IPS-18c (cell line): ENCODE measurements around the gene SMIM44.

ENCODE experiments used
- H3K4me3 ChIP-seq: 2 replicates; pipeline ENCODE4 v1.7.0; 2013; ENCODE audit warnings: low read depth, mild to moderate bottlenecking, low read length, moderate library complexity; ENCODE audit not compliant: insufficient read depth
- H3K9me3 ChIP-seq: one replicate; pipeline ENCODE4 v1.6.1; 2013; ENCODE audit warnings: mild to moderate bottlenecking, low read length, moderate library complexity; ENCODE audit not compliant: control insufficient read depth, insufficient read depth

SMIM44 gene

GRCh38 chr19:3441089-3441985 is 41.9 kb downstream of the SMIM44 start:
- H3K4me3 ChIP-seq, result no peak overlapping the region
- H3K9me3 ChIP-seq, result no peaks in the 10 kb centered on the region

- Histone ChIP-seq H3K9me3 (no peaks in the 10 kb centered on the region), H3K4me3 (no peak overlapping the region)
These were observed 43.2 kb downstream of the SMIM44 start for GRCh38 chr19:3440082-3440481.

- peak overlapping the region; percentile 99 for H3K4me3 ChIP-seq
These were observed 48.3 kb downstream of the SMIM44 start for GRCh38 chr19:3434630-3435553.

GRCh38 chr19:3433805-3434540 is 49.3 kb downstream of the SMIM44 start:
- H3K9me3 ChIP-seq, result no peaks in the 10 kb centered on the region
- H3K4me3 ChIP-seq, result peak overlapping the region; percentile 99; the same call in 1 of the 2 replicates

More at GRCh38 chr19:3434630-3435553, 48.3 kb downstream of the SMIM44 start:
- H3K9me3 ChIP-seq, result no peaks in the 10 kb centered on the region

- Histone ChIP-seq H3K9me3 (no peaks in the 10 kb centered on the region), H3K4me3 (no peak overlapping the region)
These were observed 49.9 kb downstream of the SMIM44 start for GRCh38 chr19:3433313-3433712.
